Keratinocyte (primary cell): ENCODE data around the gene L3MBTL3. TPM values are rescaled to one million over a fixed set of nuclear protein-coding genes. Genes with fewer than 3 reads are reported as not detected.

Experiments
- DNase-seq: peaks from one replicate; pipeline ENCODE4 v3.0.0-alpha.2; 2011; ENCODE audit warnings: low read depth, missing footprints, low spot score
- FAIRE-seq: peaks from 2 replicates; lab custom pipeline; 2011; peaks lifted over from hg19 to GRCh38; lab: Jason Lieb, UNC
- H2AFZ ChIP-seq: 2 replicates; pipeline ENCODE4 v1.6.0; 2012; ENCODE audit warnings: low read length, control low read depth, inconsistent platforms; ENCODE audit not compliant: control insufficient read depth
- H3K27ac ChIP-seq: 2 replicates; pipeline ENCODE4 v1.5.1; 2011; ENCODE audit warnings: low read length; ENCODE audit not compliant: control insufficient read depth, insufficient read depth
- H3K27me3 ChIP-seq: 3 replicates; pipeline ENCODE4 v1.6.0; 2011; ENCODE audit warnings: low read length; ENCODE audit not compliant: control insufficient read depth, insufficient read depth; ENCODE audit errors: extremely low read depth
- H3K36me3 ChIP-seq, 2 experiments: 2 replicates in 1 of 2; 3 replicates in 1 of 2; pipeline ENCODE4 v1.5.1; 2011; ENCODE audit warnings: low read length in 2 of 2, mild to moderate bottlenecking in 1 of 2; ENCODE audit not compliant: control insufficient read depth in 2 of 2, insufficient read depth in 2 of 2; ENCODE audit errors: extremely low read depth in 1 of 2
- H3K4me1 ChIP-seq: 3 replicates; pipeline ENCODE4 v1.5.1; 2011; ENCODE audit warnings: low read length; ENCODE audit not compliant: control insufficient read depth, insufficient read depth; ENCODE audit errors: extremely low read depth
- H3K4me2 ChIP-seq: 3 replicates; pipeline ENCODE4 v1.6.0; 2011; ENCODE audit warnings: low read depth, low read length; ENCODE audit not compliant: control insufficient read depth, insufficient read depth; ENCODE audit errors: extremely low read depth
- H3K4me3 ChIP-seq, 3 experiments: fragments of 200-600 bp in 1 of 3; sonication (generic) in 1 of 3; 2 replicates in 2 of 3; 3 replicates in 1 of 3; pipeline ENCODE4 v1.5.1; 2011 to 2016; ENCODE audit warnings: low read length in 3 of 3, mild to moderate bottlenecking in 3 of 3, control low read depth in 2 of 3, inconsistent platforms in 1 of 3, low read depth in 1 of 3, mixed read lengths in 1 of 3, mixed run types in 1 of 3, moderate library complexity in 1 of 3; ENCODE audit not compliant: control insufficient read depth in 2 of 3, insufficient read depth in 2 of 3; ENCODE audit errors: extremely low read depth in 1 of 3
- H3K79me2 ChIP-seq: 2 replicates; pipeline ENCODE4 v1.6.0; 2012; ENCODE audit warnings: low read length; ENCODE audit not compliant: control insufficient read depth, insufficient read depth
- H3K9ac ChIP-seq: 3 replicates; pipeline ENCODE4 v1.6.0; 2011; ENCODE audit warnings: low read length; ENCODE audit not compliant: control insufficient read depth, insufficient read depth; ENCODE audit errors: extremely low read depth
- H3K9me1 ChIP-seq: 3 replicates; pipeline ENCODE4 v1.6.0; 2011; ENCODE audit warnings: low read length; ENCODE audit not compliant: control insufficient read depth, insufficient read depth; ENCODE audit errors: extremely low read depth
- H3K9me3 ChIP-seq: 2 replicates; pipeline ENCODE4 v1.5.1; 2012; ENCODE audit warnings: low read depth, low read length; ENCODE audit not compliant: control insufficient read depth
- H4K20me1 ChIP-seq: 3 replicates; pipeline ENCODE4 v1.6.0; 2011; ENCODE audit warnings: low read length; ENCODE audit not compliant: control insufficient read depth, insufficient read depth; ENCODE audit errors: extremely low read depth
- CTCF ChIP-seq, 3 experiments: IDR thresholded peaks in 1 of 3; conservative IDR thresholded peaks in 1 of 3; optimal IDR thresholded peaks in 1 of 3; 2 replicates in 2 of 3; 3 replicates in 1 of 3; pipeline versions ENCODE3 to v1.5.1; 2011; ENCODE audit warnings: low read length in 3 of 3, mild to moderate bottlenecking in 3 of 3, moderate library complexity in 2 of 3, control low read depth in 1 of 3, inconsistent platforms in 1 of 3; ENCODE audit not compliant: insufficient read depth in 2 of 3; ENCODE audit errors: extremely low read depth in 1 of 3
- EZH2 ChIP-seq: IDR thresholded peaks from one replicate; pipeline ENCODE4 v1.6.1; 2012; ENCODE audit warnings: inconsistent platforms, mild to moderate bottlenecking, low read length, moderate library complexity
- dilution Hi-C: fragments of 300-500 bp; cut with MboI; formaldehyde crosslinking; loops from one replicate; pipeline ENCODE4 v1.7.0; 2020; ENCODE audit warnings: low sequenced_read_pairs; ENCODE audit not compliant: extremely low pct_ligation_motif_present
- polyA plus RNA-seq, 5 experiments: library from polyadenylated mRNA; depleted of rRNA in 3 of 5; stranded (reverse) in 3 of 5; stranded (forward) in 1 of 5; unstranded in 1 of 5; fragments of >200 nt; gene quantifications; 1 replicate in 1 of 5; 2 replicates in 3 of 5; 3 replicates in 1 of 5; pipeline versions ENCODE4 v1.2.1 to v1.2.3, GENCODE V29; 2011 to 2012; ENCODE audit warnings: missing spikeins in 2 of 5, low read depth in 1 of 5, low replicate concordance in 1 of 5

The L3MBTL3 gene
- polyA plus RNA-seq, 1 donor (not counting 4 experiments of a cell fraction or from before 2014, with no cell fraction given) = 16.6 TPM

- Histone ChIP-seq H3K4me2 (no peak overlapping the region), H3K79me2 (no peaks in the 10 kb centered on the region), H3K27me3 (no peaks in the 10 kb centered on the region), H4K20me1 (no peaks in the 10 kb centered on the region), H2AFZ (no peak overlapping the region), H3K9me1 (no peaks in the 10 kb centered on the region), H3K4me3 (no peak overlapping the region), H3K9ac (no peak overlapping the region), H3K36me3 (no peaks in the 10 kb centered on the region), H3K4me1 (no peaks in the 10 kb centered on the region), H3K9me3 (no peaks in the 10 kb centered on the region), H3K27ac (no peak overlapping the region)
- DNase-seq (no peak), FAIRE-seq (no peak)
- TF ChIP-seq CTCF (optimal IDR thresholded peaks at IDR 0.05 in 1 of 3, IDR thresholded peaks at IDR 0.05 in 1 of 3, conservative IDR thresholded peaks at IDR 0.05 in 1 of 3; ENCODE audit: extremely low read depth in 1 of 3, insufficient read depth in 2 of 3, low read length in 3 of 3) = no peak
- TF ChIP-seq EZH2 = no peak
- dilution Hi-C loops = no loop called here
Observed at GRCh38 chr6:130008236-130008873, 10.0 kb upstream of the L3MBTL3 start.

GRCh38 chr6:130009146-130009545 lies 9.2 kb upstream of the L3MBTL3 start:
- Histone ChIP-seq H3K4me1 (no peaks in the 10 kb centered on the region), H3K4me3 (no peak overlapping the region), H3K36me3 (no peaks in the 10 kb centered on the region), H3K79me2 (no peaks in the 10 kb centered on the region), H3K9me1 (no peaks in the 10 kb centered on the region), H4K20me1 (no peaks in the 10 kb centered on the region), H3K27ac (no peak overlapping the region), H3K4me2 (no peak overlapping the region), H2AFZ (no peak overlapping the region), H3K27me3 (no peaks in the 10 kb centered on the region), H3K9ac (no peak overlapping the region), H3K9me3 (no peaks in the 10 kb centered on the region)
- no peak for FAIRE-seq
- DNase-seq = no peak
- dilution Hi-C loops = no loop called here
- TF ChIP-seq EZH2 (no peak), CTCF (optimal IDR thresholded peaks at IDR 0.05 in 1 of 3, IDR thresholded peaks at IDR 0.05 in 1 of 3, conservative IDR thresholded peaks at IDR 0.05 in 1 of 3; ENCODE audit: extremely low read depth in 1 of 3, insufficient read depth in 2 of 3, low read length in 3 of 3) (no peak)
